Stimulated activated CD8-positive, alpha-beta memory T cell treated with anti-CD3 and anti-CD28 coated beads, Interleukin-4, amount 100 ng/mL, for 24 hours (primary cell): Measurements from ENCODE around the gene CHMP6.

ENCODE experiments used
- DNase-seq: peaks from one replicate; pipeline ENCODE4 v3.0.0-alpha.2; 2020; ENCODE audit warnings: low read depth

Gene CHMP6

DNA sequence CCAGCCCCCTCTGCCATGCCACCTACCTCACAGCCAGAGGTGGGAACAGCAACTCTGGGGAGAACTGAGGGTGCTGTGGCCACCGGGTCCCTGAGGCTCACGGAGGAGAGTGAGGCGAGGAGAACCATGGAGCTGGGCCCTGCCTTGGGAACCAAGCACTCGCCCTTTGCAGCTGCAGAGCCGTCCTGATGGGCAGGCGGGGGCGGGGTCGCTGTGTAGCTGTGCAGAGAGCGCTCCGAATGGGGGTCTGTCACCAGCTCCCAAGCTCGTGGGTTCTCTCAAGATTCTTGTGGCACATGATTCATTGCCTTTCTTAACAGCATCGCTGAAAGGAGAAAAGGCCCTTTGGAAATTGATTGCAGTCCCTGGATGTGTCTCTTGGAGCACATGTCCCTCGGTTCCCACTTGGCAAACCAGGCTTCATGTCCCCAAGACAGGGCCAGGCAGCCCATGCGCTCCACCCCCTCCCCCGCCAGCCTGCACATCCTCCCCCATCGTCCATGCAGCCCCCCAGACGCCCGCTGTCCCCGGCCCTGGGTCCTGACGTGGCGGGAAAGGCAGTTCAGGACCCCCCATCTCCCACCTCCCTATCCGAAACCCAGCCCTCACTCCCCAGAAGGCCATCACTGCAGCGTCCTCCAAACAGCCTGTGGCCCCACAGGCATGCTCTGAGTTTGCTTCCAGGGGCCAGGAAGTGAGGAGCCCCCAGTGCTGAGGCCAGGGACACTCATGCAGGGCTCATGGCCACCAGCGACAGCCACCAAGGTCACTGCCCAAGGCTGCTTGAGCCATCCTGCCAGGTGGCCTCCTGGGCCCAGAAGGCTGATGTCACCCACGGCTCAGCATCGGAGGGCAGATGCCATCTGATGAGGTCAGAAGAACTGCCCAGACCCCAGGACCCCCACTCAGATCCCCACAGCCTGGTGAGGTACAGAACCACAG is 20.6 kb upstream of the CHMP6 start:
- no peak for DNase-seq

DNA sequence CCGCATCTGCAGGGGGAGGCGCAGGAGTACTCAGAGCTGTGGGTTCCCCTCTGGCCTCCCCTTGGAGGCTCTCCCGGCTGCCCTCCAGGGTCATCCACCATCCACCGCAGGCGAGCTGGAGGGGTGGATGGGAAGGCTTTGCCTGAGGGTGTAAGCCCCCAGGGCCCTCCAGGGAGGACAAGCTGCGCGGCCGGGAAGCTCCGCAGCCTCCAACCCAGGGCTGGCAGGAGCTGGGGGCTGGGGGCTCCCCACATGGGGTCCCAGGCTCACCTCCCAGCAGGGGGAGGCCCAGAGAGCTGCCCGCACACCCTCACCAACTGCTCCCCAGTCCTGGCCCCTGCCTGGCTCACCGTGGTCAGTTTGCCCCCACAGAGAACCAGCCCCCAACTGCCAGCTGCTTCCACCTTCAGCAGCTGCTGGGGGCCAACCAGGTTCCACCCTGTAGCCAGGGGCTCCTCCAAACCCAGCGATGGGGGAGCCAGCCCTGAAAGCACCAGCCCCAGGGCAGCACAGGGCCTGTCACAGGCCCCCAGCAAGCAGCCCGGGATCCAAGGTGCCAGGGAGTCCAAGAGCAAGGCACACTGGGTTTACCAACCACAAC is 19.8 kb upstream of the CHMP6 start:
- DNase-seq, result no peak

DNA sequence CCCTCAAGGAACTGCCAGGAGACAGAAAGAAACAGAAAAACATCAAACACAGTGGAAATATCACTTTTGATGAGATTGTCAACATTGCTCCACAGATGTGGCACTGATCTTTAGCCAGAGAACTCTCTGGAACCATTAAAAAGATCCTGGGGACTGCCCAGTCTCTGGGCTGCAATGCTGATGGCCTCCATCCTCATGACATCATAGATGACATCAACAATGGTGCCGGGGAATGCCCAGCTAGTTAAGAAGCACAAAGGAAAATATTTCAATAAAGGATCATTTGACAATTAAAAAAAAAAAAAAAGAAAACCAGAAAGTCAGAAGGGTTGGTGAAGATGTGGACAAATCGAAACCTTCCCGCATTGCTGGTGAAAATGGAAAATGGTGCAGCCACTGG is 14.9 kb upstream of the CHMP6 start:
- no peak for DNase-seq

DNA sequence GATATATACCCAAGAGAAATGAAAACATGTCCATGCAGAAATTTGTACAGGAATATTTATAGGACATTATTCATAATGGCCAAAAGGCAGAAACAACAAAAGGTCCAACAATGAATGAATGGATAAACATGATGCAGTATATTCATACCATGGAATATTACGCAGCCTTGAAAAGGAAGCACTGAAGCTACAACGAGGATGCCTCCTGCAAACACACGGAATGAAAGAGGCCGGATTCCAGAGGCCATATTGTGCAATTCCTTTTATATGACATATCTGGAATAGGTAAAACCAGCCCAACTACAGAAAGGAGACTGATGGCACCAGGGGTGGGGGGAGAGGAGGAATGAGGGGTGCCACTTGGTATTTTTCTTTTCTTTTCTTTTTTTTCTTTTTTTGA is 14.5 kb upstream of the CHMP6 start:
- no peak for DNase-seq

DNA sequence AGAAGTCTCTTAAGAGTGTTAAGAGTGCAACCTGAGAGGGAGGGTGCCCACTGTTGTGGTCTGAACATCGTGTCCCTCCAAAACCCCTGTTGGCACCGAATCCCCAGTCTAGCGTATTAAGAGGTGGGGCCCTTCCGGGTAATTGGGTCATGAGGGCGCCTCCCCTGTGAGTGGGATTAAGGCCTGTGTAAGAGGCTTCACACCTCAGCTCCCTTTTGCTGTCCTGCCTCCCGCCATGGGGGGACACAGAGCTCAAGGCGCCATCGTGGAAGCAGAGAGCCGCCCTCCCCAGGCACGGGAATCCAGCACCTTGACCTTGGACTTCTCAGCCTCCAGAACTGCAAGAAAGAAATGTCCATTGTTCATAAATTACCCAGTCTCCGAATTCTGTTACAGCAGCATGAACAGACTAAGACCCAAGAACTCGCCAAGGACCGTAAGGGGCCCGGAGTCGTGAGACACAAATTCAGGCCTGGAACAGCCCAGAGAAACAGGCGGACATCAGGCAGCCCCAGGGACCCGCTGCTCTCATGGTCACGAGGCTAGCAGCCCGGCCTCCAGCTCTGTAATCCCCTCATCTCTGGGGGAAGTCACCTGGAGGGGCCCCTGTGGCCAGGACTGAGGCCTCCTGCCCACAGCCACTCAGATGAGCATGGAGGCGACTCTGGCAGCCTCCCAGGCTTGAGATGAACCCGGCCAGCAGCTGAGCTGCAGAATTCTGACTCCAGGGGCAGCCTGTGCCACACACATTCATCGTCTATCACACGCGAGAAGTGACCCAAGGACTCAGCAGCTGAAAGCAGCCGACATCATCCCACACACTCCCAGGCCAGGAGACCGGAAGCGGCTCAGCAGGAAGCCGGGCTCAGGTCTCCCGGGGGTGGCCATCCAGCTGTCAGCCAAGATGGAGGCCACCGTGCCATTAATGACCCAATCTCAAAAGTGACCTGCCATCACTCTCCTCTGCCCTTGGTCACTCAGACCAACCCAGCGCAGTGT is 12.8 kb upstream of the CHMP6 start:
- DNase-seq, result no peak

DNA sequence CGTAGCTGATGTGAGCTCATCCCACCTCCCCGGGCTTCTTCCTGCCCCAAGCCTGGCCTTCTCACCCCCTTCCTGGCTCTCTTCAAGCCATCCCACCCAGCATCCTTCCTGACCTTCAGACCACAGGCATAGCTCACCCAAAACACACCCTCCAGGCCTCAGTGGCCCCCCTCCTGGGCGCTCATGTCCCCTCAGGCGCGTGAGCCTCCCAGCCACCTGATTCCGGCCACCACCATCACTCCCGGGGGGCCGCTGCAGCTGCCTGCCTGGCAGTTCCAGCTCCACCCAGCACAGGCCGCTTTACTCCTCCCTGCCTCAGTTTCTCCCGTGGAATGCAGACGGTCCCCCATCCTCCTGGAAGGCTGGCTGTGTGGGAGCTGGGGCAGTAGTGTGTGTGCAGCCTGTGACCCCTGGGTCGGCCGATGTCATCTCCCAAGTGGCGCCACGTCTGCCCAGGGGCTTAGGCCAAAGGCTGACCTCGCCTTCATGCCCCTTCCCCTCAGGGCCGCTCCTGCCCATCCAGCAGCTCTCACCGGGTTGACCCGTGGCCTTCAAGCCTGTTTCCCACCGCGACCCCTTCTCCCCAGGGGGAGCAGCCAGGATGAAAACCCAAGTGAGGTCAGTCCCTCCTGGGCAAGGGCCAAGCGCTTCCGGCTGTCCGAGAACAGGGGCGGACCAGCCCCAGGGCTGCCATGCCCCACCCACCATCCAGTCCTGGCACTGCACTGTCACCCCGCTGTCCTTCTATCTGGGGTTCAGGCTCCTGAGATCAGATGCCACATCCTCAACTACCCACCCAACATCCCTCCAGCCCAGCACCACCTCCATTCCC is 11.9 kb upstream of the CHMP6 start:
- no peak for DNase-seq

DNA sequence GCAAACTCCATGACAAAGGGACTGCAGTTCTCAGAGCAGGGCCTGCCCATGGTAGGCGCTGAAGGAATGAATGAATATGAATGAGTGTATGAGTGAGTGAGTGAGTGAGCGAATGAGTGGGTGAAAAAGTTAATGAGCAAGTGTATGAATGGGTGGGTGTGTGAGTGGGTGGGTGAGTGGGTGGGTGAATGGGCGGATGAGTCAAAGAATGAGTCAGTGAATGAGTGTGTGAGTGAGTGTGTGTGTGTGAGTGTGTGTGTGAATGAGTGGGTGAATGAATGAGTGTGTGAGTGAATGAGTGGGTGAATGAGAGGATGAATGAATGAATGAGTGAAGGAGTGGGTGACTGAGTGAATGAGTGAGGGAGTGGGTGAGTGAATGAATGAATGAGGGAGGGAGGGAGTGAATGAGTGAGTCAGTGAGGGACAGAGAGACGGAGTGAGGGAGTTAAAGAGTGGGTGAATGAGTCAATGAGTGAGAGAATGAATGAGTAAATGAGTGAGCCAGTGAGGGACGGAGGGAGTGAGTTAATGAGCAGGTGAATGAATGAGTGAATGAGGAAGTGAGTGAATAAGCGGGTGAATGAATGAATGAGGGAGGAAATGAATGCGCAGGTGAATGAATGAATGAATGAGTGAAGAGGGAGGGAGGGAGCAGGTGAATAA is 11.1 kb upstream of the CHMP6 start:
- no peak for DNase-seq

DNA sequence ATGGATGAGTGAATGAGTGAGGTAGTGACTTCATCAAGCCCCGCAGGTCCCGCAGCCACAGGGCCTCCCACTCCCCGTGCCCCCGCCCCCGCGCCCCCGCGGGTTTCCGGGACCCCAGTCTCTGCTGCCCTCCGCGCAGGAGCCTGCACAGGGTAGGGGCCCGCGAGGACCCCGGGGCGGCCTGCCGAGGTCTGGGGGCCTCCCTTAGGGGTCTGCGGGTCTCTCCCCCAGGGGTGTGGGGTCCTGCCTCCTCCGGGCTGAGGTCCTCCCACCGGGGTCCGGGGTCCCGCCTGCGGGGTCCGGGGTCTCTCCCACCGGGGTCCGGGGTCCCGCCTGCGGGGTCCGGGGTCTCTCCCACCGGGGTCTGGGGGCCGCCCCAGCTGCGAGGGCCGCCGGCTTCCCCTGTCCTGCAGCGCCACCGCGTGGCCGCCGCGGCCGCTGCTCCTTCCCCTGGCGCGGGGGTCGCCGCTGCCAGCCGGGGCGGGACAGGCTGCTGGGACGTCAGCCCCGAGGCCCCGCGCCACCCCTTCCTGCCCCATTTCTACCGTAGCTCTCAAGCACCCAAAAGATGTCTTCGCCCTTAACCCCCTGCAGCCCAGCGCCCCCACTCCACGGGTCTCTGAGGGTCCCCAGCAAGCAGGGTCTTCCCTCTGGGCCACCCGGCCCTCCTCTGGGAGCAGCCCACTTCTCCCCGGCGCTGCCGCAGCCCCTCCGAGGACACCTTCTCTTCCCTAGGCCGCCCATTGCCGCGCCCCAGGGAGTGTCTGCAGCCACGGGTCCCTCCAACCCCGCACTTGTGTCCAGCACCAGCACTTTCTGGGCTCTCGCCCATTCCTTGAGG is 10.4 kb upstream of the CHMP6 start:
- DNase-seq, result no peak

DNA sequence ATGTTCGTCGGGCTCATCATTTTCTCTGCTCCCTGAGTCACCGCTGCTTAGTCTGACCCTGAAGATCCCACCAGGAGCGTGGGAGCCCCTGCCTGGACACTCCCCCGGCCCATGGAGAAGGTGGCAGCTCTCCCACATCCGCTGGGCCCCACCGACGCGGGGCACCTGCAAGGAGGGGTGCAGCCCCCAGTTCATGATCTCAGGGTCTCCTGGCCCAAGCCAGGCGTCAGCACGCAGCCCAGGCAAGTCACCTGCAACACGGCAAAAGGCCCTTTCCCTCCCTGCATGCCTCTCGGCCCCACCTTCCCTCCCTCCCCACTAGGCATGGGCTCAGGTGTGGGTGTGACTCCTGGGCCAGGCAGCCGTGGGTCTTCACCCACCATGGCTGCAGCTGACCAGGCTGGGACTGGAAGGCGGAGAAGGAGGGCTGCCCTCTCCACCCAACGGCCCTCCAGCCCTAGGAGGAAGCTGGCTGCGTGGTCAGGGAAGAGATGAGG is 9.7 kb upstream of the CHMP6 start:
- DNase-seq, result no peak

DNA sequence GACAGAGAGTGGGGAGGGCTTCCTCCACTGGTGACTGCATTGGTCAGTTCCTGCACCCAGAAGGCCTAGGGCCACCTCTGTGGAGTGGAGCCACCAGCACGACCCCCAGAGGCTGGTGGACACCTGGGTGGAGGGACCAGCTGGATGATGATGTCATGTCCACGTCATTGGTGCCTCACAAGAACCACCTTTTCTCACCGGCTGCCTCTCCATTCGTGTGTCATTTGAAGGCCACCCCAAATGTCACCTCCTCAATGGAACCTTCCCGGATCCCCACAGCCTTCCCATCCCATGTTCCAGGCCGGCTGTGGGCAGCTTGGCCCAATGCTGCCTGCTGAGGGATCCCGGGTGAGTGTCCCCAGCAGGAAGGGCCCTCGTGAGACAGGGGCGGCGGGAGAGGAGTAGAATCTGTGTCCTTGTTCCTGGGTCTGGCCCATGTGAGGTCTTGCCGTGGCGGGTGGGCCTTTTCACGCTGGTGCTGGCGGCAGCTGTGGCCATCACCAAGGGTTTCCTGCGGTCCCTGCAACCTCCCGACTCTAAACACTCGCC is 9.1 kb upstream of the CHMP6 start:
- no peak for DNase-seq

DNA sequence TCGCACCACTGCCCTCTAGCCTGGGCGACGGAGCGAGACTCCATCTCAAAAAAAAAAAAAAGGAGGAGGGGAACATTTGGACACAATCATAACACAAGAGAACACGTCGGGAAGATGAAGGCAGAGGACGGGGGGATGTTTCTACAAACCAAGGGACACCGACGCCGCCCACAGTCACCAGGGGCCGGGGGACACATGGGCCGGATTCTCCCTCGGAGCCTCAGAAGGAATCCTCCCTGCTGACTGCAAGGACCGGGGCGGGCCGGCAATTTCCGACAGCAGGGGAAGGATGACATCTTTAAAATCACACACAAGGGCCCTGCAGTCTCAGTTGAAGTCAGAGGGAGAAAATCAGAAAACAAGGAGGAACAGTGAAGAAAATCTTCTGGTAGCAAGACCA is 8.1 kb upstream of the CHMP6 start:
- DNase-seq, result no peak

DNA sequence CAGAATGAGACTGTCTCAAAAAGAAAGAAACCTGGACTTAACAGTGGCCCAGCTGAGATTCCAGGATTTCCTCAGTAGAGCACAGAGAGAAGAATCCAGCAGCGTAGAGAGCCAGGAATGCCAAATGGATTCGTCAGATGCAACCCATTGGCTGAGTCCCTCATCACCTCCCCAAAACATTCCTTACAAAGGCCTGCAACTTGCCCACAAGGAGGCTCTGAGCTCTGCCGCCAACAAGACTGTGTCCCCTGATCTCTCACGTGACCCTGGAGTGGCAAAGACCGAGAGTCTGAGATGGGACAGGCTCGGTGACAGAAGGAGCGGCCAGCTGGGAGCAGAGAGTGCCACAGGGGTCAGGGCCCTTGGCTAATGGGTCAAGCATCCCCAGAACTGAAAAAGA is 6.9 kb upstream of the CHMP6 start:
- DNase-seq, result no peak

DNA sequence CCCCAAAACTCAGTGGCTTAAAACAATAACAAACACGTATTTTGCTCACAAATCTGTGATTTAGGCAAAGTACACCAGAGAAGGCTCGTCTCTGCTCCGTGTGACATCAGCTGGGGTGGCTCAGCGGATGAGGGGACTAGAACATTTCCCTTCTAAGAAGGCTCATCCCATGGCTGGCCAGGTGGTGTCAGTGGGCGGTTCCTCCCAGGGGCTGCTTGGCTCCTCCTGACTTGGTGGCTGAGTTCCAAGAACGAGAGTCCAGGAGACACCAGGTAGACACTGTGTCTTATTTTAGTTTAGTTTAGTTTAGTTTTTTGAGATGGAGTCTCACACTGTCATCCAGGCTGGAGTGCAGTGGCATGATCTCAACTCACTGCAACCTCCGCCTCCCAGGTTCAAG is 5.6 kb upstream of the CHMP6 start:
- DNase-seq, result no peak

DNA sequence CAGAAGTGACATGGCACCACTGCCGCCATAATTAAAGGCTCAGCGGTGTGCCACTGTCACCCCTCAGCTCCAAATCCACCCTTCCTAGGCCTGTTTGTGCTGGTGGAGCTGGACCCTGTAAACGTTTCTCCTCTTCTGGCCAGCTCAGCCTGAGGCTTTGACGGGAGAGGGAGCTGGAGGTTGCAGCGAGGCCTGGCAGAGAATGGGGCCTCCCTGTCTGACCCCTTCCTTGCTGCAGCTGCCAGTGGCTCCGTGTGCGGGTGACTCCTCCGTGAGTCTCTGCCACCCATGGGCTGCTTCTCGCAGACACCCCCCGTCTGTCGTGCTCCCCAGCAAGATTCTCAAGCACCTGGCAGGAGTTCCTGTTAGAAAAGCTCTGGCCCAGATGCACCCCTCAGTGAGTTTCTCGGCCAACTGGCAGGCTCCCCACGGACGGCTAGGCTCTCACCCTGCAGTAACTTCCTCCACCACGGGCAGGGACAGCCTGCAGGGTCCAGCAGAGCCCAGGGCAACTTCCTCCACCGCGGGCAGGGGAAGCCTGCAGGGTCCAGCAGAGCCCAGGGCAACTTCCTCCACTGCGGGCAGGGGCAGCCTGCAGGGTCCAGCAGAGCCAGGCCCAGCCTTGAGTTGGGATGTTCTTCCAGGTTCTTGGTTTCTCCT is 4.7 kb upstream of the CHMP6 start:
- DNase-seq, result no peak

DNA sequence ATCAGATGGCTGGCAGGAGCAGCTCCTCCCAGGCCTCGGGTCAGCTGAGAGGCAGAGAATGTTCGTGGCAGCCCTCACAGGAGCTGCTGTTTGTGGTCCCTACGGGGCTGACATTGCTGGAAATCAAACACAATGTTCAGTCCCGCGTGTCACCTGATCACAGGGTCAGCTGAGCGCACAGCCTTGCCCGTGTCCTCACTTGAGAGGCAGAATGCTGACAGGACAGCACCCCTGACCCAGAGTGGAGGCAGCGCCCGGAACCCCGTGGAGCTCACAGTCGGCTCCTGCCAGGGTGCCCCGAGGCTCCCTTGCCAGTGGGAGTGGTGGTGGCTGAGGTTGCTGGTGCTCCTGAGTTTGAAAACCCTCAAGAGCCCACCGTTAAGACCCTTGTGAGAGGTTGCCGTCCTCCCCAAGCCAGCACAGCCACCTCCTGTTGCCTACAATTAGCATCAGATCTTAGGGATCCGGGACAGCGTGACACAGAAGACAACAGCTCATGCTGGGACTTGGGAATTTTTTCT is 3.6 kb upstream of the CHMP6 start:
- DNase-seq, result no peak

DNA sequence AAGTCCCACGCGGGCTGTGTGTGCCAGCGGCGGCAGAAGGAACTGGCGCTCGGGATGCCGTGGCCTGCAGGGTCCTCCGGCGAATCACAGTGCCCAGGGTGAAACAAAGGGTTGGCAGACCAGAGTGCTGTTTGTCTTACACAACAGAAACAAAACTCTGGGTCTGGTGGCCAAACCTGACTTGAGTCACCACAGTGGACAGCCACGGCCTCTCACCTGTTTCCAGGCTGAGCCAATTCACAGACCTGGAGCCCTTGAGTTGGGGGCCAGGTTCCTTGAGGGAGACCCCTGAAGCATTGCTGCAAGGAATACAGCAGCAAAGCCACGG is 2.1 kb upstream of the CHMP6 start:
- DNase-seq, result no peak

DNA sequence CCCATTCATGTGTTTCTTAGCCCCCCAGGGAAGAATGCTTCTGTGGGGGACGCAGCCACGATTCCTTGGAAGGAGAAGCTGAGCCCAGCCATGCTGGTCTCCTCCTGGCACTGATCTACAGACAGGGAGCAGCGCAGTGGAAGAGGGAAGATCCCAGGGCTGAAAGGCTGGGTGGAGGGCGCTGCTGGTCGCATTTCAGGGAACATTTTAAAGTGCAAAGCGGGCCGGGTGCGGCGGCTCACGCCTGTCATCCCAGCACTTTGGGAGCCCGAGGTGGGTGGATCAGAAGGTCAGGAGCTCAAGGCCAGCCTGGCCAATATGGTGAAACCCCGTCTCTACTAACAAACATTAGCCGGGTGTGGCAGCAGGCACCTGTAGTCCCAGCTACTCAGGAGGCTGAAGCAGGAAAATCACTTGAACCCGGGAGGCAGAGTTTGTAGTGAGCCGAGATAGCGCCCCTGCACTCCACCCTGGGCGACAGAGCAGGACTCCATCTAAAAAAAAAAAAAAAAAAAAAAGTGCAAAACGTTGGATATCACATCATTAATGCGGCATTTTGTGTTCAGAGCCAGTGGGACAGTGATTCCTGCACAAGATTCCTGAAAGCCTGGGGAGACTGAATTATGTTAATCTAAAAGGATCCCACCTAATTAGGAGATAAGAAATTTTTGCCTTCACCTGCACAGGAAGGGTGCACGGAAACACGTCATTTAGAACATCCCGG is 558 bp upstream of the CHMP6 start:
- no peak for DNase-seq
